Myocyte (in vitro differentiated cells): ENCODE results near the gene CPPED1. TPM values are rescaled to one million over a fixed set of nuclear protein-coding genes. Genes with fewer than 3 reads are reported as not detected.

Source experiments
- DNase-seq: peaks from one replicate; pipeline ENCODE4 v3.0.0-alpha.2; 2012; ENCODE audit warnings: low read depth
- total RNA-seq: library from RNA; depleted of rRNA; stranded (reverse); fragments of >200 nt; gene quantifications from 2 replicates; pipeline ENCODE4 v1.2.3, GENCODE V29; 2014

Gene CPPED1
- total RNA-seq, 1 donor from 2014 or later = 12.4 TPM

GRCh38 chr16:12682432-12683165, 121.1 kb downstream of the CPPED1 start:
- no peak for DNase-seq

DNA sequence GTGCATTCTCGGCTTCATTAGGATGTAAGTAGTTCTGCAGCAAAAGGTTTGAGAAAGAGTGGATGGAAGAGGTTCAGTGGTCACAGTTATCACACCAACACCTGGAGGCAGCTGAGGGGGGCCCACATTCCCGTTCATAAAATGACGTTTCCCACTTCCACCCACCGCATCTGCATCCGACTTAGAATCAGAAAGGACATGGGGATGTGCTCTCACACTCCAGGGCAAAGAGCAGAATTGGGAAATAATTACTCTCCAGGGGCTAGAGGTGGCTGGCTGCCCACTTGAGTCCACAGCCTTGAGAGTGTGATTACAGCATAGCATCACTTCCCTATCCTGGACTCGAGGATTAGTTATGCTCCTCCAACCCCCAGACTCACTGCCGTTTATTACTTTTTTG, 122.0 kb downstream of the CPPED1 start:
- DNase-seq = no peak

GRCh38 chr16:12680531-12680930, 123.2 kb downstream of the CPPED1 start:
- no peak for DNase-seq

- no peak for DNase-seq
These were observed 123.9 kb downstream of the CPPED1 start for GRCh38 chr16:12679660-12680272.

DNA sequence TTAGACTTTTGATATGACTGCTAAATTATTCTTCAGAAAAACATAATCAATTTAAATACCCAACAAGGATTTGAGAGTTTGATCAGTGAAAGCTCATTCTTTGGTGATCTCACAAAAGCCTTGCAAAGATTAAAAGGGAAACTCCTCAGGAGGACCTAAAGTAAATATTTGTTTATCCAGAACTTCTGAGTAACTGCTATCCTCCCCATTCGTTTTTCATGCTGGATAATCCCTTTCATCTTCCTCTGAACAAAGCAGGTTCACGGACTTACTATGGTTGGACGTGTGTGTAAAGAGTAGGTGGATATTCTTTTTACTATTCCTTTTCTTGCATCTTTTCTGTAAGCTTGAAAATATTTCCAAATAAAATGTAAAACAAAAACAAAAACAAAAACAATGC, 124.7 kb downstream of the CPPED1 start:
- DNase-seq = no peak

- no peak for DNase-seq
These were observed 126.2 kb downstream of the CPPED1 start for GRCh38 chr16:12677502-12677901.

DNA sequence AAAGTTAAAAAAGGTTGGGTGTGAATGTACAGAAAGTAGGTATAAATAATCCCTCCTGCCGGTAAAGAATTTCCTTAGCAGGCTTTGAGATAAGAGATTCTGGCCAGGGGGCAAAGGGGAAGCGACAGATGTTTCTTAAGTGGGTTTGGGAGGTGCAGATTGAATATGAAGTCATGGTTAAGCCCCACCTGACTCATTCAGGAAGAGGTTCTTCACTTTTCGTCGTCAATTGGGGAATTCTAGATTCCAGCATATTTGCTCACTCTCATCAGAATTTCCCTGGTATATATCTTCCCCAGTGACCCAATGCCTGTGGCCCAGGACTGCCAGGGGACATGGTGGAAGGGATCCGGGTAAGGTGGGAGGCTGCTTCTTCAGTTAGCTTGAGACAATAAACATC, 127.8 kb downstream of the CPPED1 start:
- DNase-seq = no peak

GRCh38 chr16:12675046-12675445, 128.6 kb downstream of the CPPED1 start:
- no peak for DNase-seq

- no peak for DNase-seq
These were observed 129.2 kb downstream of the CPPED1 start for GRCh38 chr16:12674524-12674923.

DNA sequence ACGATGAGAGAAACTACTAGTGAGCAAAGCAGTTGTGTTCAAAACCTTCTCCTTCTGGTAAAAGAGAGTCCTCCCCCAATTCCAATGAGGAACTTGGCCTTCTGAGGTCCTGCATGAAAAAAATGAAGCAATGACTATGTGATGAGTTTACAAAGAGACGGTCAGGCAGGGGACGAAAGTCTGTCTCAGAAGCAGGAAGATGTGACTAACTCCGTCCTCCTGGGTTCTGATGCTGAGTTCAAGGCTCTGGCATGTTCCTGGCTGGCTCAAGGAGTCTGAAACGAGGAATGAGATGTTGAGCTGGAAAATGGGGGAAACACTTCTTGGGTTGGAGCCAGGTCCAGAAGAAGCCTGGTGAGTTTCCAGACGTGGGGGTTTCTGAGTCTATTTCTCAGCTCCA, 129.6 kb downstream of the CPPED1 start:
- no peak for DNase-seq

DNA sequence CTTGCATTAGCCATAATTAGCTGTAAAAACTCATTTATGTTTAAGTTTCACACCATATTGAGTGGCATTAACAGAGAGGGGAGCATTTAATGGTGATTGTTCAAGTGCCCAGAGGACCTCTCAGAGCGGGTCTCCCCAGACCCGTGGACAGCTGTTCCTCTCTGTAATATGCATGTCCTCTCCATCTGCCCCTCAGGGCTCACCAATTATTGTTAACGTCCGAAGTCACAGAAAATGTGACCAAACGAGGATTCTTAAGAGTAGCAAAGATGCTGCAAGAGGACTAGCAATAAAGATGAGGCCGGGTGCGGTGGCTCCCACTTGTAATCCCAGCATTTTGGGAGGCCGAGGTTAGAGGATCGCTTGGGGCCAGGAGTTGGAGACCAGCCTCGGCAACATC, 130.2 kb downstream of the CPPED1 start:
- no peak for DNase-seq

- DNase-seq = peak; percentile 51
These were observed 130.7 kb downstream of the CPPED1 start for GRCh38 chr16:12672986-12673385.

- DNase-seq = peak; percentile 6
These were observed 133.8 kb downstream of the CPPED1 start for GRCh38 chr16:12669908-12670307.

GRCh38 chr16:12667909-12668308, 135.8 kb downstream of the CPPED1 start:
- DNase-seq = no peak

DNA sequence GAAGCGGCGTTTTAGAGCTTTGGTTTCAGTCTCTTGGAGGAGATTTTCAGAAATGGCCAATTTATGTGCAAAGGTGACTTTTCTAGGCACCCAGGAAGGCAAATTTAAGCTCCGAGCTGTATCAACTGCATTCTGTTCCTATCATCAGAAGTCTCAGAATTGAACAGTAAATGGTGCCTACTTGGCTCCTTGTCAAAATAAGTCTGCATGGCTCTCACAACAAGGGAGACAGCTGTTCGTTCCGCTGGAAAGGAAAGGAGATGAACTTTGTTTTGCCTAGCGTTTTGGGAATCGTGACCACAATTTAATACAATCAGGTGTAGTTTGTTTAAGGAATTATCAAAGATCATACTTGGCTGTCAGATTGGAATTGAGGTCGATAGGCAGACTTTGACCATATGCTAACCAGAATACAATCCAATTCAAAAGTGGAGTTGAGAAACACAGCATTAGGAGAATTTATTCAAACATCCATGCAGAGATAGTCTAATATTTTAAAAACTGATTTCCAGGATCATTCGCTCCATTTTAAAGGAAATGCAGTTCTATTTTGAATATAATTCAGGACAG, 139.4 kb downstream of the CPPED1 start:
- no peak for DNase-seq

DNA sequence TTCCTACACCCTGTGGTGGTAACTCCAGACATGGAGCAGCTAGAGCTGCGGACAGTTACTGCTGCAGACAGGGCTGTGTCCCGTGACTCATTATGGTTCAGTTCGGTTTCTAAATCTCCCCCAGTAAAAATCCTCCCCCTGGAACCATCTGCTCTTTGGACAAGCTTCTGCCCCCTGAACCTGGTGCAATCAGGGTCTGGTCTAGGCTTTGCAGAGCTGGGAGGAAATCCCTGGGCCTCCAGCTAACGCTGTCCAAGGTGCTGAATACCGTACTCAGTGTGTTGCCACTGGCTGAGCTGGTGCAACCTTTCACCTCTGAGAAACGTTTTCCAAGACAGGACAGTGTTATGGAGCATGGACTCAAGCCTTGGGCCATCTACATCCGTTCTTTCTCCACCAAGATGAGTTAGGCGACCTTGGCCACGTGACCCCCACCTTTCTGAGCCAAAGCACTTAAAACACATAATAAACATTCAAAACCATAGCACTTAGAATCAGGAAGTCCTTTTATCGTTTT, 142.0 kb downstream of the CPPED1 start:
- DNase-seq = peak; percentile 75

GRCh38 chr16:12659871-12660270, 143.8 kb downstream of the CPPED1 start:
- DNase-seq = no peak

DNA sequence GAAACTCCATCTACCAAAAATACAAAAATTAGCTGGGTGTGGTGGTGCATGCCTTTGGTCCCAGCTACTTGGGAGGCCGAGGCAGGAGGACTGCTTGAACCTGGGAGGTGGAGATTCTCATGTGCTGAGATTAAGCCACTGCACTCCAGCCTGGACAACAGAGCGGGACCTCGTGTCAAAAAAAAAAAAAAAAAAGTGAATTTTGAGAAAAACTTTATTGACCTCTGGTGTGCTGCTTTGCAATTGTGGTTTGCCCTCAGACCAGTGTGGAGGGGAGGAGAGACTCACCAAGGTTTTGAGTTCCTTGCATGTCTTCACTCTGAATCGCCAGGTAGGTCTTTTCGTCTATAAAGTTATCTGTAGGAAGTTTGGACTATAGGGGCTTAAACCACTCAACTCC, 145.2 kb downstream of the CPPED1 start:
- no peak for DNase-seq

DNA sequence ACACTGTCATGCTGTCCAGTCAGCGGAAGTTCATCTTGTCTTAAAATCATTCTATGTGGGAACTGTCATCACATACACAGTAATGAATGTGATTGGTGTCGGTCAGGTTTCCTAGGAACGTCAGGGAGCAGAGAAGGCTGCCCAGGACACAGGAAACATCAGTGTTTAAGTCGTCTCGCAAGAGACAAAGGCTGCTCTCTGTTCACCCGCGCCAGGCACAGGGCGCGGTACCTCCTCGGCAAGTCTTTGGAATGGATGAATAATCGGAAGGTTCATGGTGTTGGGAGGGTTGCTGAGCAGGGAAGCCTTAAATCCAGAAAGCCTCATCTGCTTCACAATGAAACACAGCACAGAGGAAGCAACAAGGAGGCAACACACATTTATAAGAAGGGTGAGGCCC, 148.2 kb downstream of the CPPED1 start:
- DNase-seq = no peak

- DNase-seq = no peak
These were observed 149.8 kb downstream of the CPPED1 start for GRCh38 chr16:12653820-12654392.

- DNase-seq = no peak
These were observed 150.8 kb downstream of the CPPED1 start for GRCh38 chr16:12652924-12653323.
